Fibroblast of lung (primary cell): ENCODE measurements around the gene DYNLT1.

Source experiments
- CTCF ChIP-seq, 2 donors: IDR thresholded peaks in 1 of 2; conservative IDR thresholded peaks in 1 of 2; 1 replicate in 1 of 2; 2 replicates in 1 of 2; pipeline ENCODE4 v1.5.1; 2011 to 2012; ENCODE audit warnings: low read length in 2 of 2, control low read depth in 1 of 2, inconsistent platforms in 1 of 2, low read depth in 1 of 2, mild to moderate bottlenecking in 1 of 2
- EZH2 ChIP-seq: IDR thresholded peaks from 2 replicates; pipeline ENCODE4 v1.5.1; 2012; ENCODE audit warnings: low read length, control low read depth, mild to moderate bottlenecking; ENCODE audit errors: missing control alignments

DNA sequence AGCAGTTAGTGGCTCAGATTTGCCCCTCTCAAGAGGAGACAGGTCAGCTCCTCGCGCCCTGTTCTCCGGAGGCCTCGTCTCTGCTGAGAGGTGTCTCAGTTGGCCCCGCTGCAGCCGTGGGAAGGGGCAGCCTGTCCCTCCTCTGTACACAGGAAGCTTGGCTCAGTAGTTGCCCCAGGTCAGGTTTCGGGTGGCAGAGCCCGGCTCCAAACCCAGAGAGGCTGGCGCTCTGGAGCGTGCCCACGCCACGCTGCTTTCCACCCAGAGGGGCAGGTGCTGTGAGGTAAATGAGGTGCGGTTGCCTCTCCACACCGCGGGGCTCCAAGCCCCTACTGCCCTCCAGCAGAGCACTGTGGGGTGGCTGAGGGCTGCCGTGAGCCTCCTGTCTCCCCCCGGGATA is 16.0 kb downstream of the DYNLT1 start:
- TF ChIP-seq CTCF (conservative IDR thresholded peaks at IDR 0.05 in 1 of 2, IDR thresholded peaks at IDR 0.05 in 1 of 2; ENCODE audit: low read depth in 1 of 2, low read length in 2 of 2) = no peak
- no peak for TF ChIP-seq EZH2
